D721Med (cell line): ENCODE measurements around the gene POLN.
"Not testable (repeated sequence)": the region's sequence is repeated elsewhere in the genome, so short reads cannot be mapped to it uniquely, and the experiment has no call there.

ENCODE experiments used
- DNase-seq: peaks from one replicate; pipeline ENCODE4 v3.0.0; 2011; ENCODE audit warnings: low spot score; ENCODE audit not compliant: insufficient read length
- FAIRE-seq: peaks from 2 replicates; lab custom pipeline; 2011; peaks lifted over from hg19 to GRCh38; lab: Jason Lieb, UNC
- TF ChIP-seq, protein P1 (sequence below): IDR thresholded peaks from 2 replicates; pipeline ENCODE4 v1.5.1; 2012; ENCODE audit warnings: mild to moderate bottlenecking, control low read depth; ENCODE audit not compliant: insufficient read depth; ENCODE audit errors: missing control alignments

The POLN gene

GRCh38 chr4:2172161-2172560 lies 69.8 kb downstream of the POLN start:
- DNase-seq (no peak), FAIRE-seq (no peak)
- TF ChIP-seq, protein P1, sequence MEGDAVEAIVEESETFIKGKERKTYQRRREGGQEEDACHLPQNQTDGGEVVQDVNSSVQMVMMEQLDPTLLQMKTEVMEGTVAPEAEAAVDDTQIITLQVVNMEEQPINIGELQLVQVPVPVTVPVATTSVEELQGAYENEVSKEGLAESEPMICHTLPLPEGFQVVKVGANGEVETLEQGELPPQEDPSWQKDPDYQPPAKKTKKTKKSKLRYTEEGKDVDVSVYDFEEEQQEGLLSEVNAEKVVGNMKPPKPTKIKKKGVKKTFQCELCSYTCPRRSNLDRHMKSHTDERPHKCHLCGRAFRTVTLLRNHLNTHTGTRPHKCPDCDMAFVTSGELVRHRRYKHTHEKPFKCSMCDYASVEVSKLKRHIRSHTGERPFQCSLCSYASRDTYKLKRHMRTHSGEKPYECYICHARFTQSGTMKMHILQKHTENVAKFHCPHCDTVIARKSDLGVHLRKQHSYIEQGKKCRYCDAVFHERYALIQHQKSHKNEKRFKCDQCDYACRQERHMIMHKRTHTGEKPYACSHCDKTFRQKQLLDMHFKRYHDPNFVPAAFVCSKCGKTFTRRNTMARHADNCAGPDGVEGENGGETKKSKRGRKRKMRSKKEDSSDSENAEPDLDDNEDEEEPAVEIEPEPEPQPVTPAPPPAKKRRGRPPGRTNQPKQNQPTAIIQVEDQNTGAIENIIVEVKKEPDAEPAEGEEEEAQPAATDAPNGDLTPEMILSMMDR = no peak

DNA sequence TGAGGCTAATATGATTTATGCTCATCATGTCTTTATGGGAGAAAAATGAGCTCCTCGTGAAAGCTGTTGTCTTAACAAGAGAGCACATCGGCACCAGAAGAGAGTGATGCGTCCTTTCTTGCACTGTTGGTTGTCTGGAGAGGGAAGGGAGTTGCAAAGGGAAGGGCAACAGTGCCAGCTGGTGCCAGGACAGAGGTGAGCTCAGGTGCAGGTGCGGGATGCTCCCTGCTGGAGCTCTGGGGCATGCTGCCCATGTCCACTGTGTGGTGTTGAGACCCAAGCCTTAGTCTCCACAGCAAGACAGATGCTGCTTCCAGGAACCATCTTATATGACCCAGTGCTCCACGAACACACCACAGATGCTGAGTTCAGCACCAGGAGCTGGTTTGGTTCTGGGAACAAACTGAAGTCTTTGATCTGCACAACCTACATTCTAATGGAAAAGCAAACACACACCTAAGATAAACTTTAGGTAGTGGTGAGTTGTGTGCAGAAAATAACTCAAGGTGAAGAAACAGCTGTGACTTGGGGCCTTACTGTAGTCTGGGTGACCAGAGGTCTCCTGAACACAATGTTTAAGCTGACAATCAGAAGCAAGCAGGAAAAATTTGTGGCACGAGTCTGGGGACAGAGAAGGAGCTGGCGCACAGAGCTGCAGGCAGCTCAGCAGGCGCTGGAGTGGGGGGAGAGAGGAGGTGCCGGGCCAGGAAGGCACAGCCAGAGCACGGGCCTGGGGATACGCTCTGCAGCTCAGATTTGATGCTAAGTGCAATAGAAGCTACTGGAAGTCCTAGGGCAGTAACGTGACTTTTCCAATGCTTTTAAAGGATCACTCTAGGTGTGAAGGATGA lies 73.2 kb downstream of the POLN start:
- no peak for FAIRE-seq
- DNase-seq = no peak
- TF ChIP-seq, protein P1 = no peak

DNA sequence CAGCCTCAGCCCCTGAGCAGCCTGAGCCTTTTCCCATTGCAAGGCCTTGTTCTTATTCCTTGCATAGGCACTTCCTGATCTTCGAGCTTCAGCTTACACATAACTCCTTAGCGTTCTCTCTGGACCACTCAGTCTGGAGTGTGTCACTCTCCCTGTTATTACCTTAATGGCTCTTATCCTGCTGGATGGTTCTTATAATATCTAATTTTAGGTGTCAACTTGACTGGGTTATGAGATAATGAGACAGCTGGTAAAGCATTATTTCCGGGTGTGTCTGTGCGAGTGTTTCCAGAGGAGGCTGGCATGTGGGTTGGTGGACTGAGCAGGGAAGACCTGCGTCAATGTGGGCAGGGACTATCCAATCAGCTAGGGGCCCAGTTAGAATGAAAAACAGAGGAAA lies 75.7 kb downstream of the POLN start:
- TF ChIP-seq, protein P1 = no peak
- FAIRE-seq (no peak), DNase-seq (no peak)

- DNase-seq (no peak), FAIRE-seq (no peak)
- TF ChIP-seq, protein P1 = no peak
Observed at GRCh38 chr4:2165391-2165790, 76.5 kb downstream of the POLN start.

GRCh38 chr4:2163311-2163821 lies 78.6 kb downstream of the POLN start:
- no peak for FAIRE-seq

DNA sequence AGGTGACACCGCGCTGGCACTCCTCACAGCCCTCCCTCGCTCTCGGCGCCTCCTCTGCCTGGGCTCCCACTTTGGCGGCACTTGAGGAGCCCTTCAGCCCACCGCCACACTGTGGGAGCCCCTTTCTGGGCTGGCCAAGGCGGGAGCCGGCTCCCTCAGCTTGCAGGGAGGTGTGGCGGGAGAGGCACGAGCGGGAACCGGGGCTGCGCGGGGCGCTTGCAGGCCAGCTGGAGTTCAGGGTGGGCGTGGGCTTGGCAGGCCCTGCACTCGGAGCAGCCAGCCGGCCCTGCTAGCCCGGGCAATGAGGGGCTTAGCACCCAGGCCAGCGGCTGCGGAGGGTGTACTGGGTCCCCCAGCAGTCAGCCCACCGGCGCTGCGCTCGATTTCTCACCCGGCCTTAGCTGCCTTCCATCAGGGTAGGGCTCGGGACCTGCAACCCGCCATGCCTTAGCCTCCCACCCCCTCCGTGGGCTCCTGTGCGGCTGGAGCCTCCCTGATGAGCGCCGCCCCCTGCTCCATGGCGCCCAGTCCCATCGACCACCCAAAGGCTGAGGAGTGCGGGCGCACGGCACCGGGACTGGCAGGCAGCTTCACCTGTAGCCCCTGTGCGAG lies 80.7 kb downstream of the POLN start:
- not testable (repeated sequence) for DNase-seq, FAIRE-seq

More at GRCh38 chr4:2163311-2163821, 78.6 kb downstream of the POLN start:
- no peak for DNase-seq
- TF ChIP-seq, protein P1 = no peak

GRCh38 chr4:2159931-2160330 lies 82.0 kb downstream of the POLN start:
- DNase-seq (no peak), FAIRE-seq (no peak)
- TF ChIP-seq, protein P1 = no peak
